Activated CD4-positive, alpha-beta T cell treated with anti-CD3 and anti-CD28 coated beads, Interleukin-2, amount 10 ng/mL, durations not matched to agents 24 days and 14 days (primary cell): ENCODE results near the gene CD79B. TPM values are rescaled to one million over a fixed set of nuclear protein-coding genes. Genes with fewer than 3 reads are reported as not detected.
"Not testable (repeated sequence)": the region's sequence is repeated elsewhere in the genome, so short reads cannot be mapped to it uniquely, and the experiment has no call there.

Experiments used
- DNase-seq: peaks from one replicate; pipeline ENCODE4 v3.0.0; 2022
- H3K27ac Mint-ChIP-seq: one replicate; pipeline ENCODE4 v1.8.0; 2022; ENCODE audit warnings: mild to moderate bottlenecking, mixed read lengths
- H3K27me3 Mint-ChIP-seq: one replicate; pipeline ENCODE4 v1.8.0; 2022; ENCODE audit warnings: mixed read lengths
- H3K36me3 Mint-ChIP-seq: one replicate; pipeline ENCODE4 v1.8.0; 2022; ENCODE audit warnings: low read depth, mild to moderate bottlenecking, mixed read lengths
- H3K4me1 Mint-ChIP-seq: one replicate; pipeline ENCODE4 v1.8.0; 2021; ENCODE audit warnings: mixed read lengths
- H3K4me3 Mint-ChIP-seq: one replicate; pipeline ENCODE4 v1.8.0; 2022; ENCODE audit warnings: mild to moderate bottlenecking, moderate library complexity, mixed read lengths
- H3K9me3 Mint-ChIP-seq: one replicate; pipeline ENCODE4 v1.8.0; 2021; ENCODE audit warnings: mixed read lengths
- intact Hi-C: fragments of 100-400 bp; cut with micrococcal nuclease; formaldehyde crosslinking; loops from one replicate; pipeline ENCODE4 v1.15.1; 2023
- total RNA-seq: library from RNA; stranded (reverse); gene quantifications from 2 replicates; pipeline ENCODE4 v1.2.3, GENCODE V29; 2022

CD79B gene
- total RNA-seq, 1 donor from 2014 or later, result 29.2 TPM

GRCh38 chr17:63881935-63882601 is 50.1 kb downstream of the CD79B start, which contains the start of gene GH2:
TSS of gene GH2 (minus strand) at chr17:63881944. CDS start at chr17:63881801, 143 bp downstream.
- intact Hi-C loops, result no loop called here
- Mint-ChIP-seq H3K36me3 (no peaks in the 10 kb centered on the region), H3K4me3 (no peak within 1 kb of the TSS), H3K9me3 (no peaks in the 10 kb centered on the region), H3K27ac (no peak within 1 kb of the TSS), H3K4me1 (peaks cover 5% of the 10 kb centered on the region), H3K27me3 (peaks cover 11% of the 10 kb centered on the region)
- peak; percentile 91 for DNase-seq

- H3K4me1 Mint-ChIP-seq, H3K27ac Mint-ChIP-seq, H3K9me3 Mint-ChIP-seq, H3K27me3 Mint-ChIP-seq, intact Hi-C loops, DNase-seq, H3K4me3 Mint-ChIP-seq, H3K36me3 Mint-ChIP-seq: not testable (repeated sequence)
These were observed 50.8 kb downstream of the CD79B start for GRCh38 chr17:63881337-63881736.

GRCh38 chr17:63880706-63881105 is 51.4 kb downstream of the CD79B start:
- Mint-ChIP-seq H3K27me3 (peaks cover 9% of the 10 kb centered on the region), H3K4me3 (no peak overlapping the region)
- DNase-seq, result no peak

More at GRCh38 chr17:63880706-63881105, 51.4 kb downstream of the CD79B start:
- Mint-ChIP-seq H3K36me3 (no peaks in the 10 kb centered on the region), H3K9me3 (no peaks in the 10 kb centered on the region), H3K4me1 (peaks cover 5% of the 10 kb centered on the region), H3K27ac (no peak overlapping the region)
- intact Hi-C loops, result no loop called here

Other genes starting within 250 kb of the CD79B start
- 202 and 204 TPM in 2 replicates for gene LIMD2, start 232.2 kb downstream of the CD79B start, total RNA-seq
- gene STRADA, start 190.5 kb downstream of the CD79B start, total RNA-seq, result 50.4 and 54.6 TPM in 2 replicates
- gene CCDC47, start 158.7 kb downstream of the CD79B start, total RNA-seq, result 81.8 and 82.9 TPM in 2 replicates
- 145 and 146 TPM in 2 replicates for gene DDX42, start 158.2 kb downstream of the CD79B start, total RNA-seq
- 189 and 199 TPM in 2 replicates for gene PSMC5, start 104.9 kb downstream of the CD79B start, total RNA-seq
- gene FTSJ3, start 104.7 kb downstream of the CD79B start, total RNA-seq, result 99.6 and 100 TPM in 2 replicates
- 120 and 121 TPM in 2 replicates for gene SMARCD2, start 89.6 kb downstream of the CD79B start, total RNA-seq
- not detected in 2 replicates for gene CSH2, start 58.7 kb downstream of the CD79B start, total RNA-seq
- not detected in 2 replicates for gene GH2, start 50.4 kb downstream of the CD79B start, total RNA-seq
- not detected in 2 replicates for gene CSH1, start 35.8 kb downstream of the CD79B start, total RNA-seq
- gene CSHL1, start 21.1 kb downstream of the CD79B start, total RNA-seq, result not detected in 2 replicates
- gene GH1, start 13.5 kb downstream of the CD79B start, total RNA-seq, result not detected in 2 replicates
- gene SCN4A, start 40.6 kb upstream of the CD79B start, total RNA-seq, result 0.05 and 0.40 TPM in 2 replicates
- 0.12 and 0.47 TPM in 2 replicates for gene PRR29, start 66.0 kb upstream of the CD79B start, total RNA-seq
- gene ICAM2, start 88.3 kb upstream of the CD79B start, total RNA-seq, result 62.2 TPM in 2 replicates
- 41.3 and 52.1 TPM in 2 replicates for gene ERN1, start 197.8 kb upstream of the CD79B start, total RNA-seq